ENCODE measurements around the gene PHLDA1. TPM values are rescaled to one million over a fixed set of nuclear protein-coding genes. Genes with fewer than 3 reads are reported as not detected.

Gene PHLDA1
- total and polyA plus RNA-seq, 9 of the 15 experiments (the other 6 are each of a cell fraction or from before 2014, with no cell fraction given) = 0.15 to 2.9 (median 0.54) TPM

DNA sequence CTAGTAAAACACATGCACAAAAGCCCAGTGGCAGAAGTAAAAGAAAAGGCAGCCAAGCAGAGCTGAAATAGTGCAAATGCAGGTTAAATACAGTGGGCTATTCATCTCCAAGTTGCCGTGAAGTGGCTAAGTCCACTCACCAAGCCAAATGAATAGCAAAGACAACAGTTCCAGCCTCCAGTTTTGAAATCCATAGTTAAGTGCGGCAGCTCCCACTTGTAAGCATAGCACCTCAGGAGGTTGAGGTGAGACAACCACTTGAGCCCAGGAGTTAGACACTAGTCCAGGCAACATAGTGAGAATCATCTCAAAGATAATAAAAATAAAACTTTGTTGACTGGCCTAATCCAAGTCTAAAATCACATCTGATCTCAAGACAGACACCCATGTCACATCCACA is 9.8 kb upstream of the PHLDA1 start:
- 62% methylated on average over 2 of the region's 2 CpGs for WGBS (ENCODE audit: insufficient coverage, low coverage, missing lambda C conversion rate)
- in situ Hi-C loops (cut with MboI) = loop anchor here (25.0 kb wide), 1 partner anchor 704 kb away; the partner anchor contains the start of genes CAPS2 and GLIPR1L1

DNA sequence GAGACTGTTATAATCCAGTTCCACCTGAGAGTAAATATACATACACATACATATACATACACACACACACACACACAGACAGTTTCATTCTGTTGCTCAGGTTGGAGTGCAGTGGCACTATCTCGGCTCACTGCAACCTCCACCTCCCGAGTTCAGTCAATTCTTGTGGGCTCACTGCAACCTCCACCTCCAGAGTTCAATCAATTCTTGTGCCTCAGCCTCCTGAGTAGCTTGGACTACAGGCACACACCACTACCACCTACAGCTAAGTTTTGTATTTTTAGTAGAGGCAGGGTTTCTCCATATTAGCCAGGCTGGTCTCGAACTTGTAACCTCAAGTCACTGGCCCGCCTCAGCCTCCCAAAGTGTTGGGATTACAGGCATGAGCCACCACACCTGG is 8.9 kb upstream of the PHLDA1 start:
- BruUV-seq (replicated peaks) = no TSS peak
- no peak for DNase-seq (ENCODE audit: extremely low read depth in 1 of 4, low spot score in 3 of 4)
- no peak for FAIRE-seq
- no peaks in the 10 kb centered on the region for H3K9me1 ChIP-seq (ENCODE audit: control insufficient read depth, insufficient read depth, low read length)
- H3K27me3 ChIP-seq (ENCODE audit: control insufficient read depth in 2 of 2, insufficient read depth in 2 of 2, low read length in 2 of 2) = no peaks in the 10 kb centered on the region
- H3K4me1 ChIP-seq (replicated peaks in 1 of 2; ENCODE audit: control insufficient read depth in 2 of 2, insufficient read depth in 2 of 2, low read length in 2 of 2) = peaks cover 0 to 9% of the 10 kb centered on the region in 2 experiments; a peak in 2 of 5 replicates
- H3K79me2 ChIP-seq (ENCODE audit: control insufficient read depth, insufficient read depth, low read length) = no peaks in the 10 kb centered on the region
- no peaks in the 10 kb centered on the region for H3K9me3 ChIP-seq (replicated peaks; ENCODE audit: control insufficient read depth, insufficient read depth, low read depth, low read length)
- no peak overlapping the region for H2AFZ ChIP-seq (ENCODE audit: low read depth, low read length)
- H3K27ac ChIP-seq (ENCODE audit: extremely low read depth, low read depth, low read length) = no peak overlapping the region
- no peak overlapping the region for H3K4me2 ChIP-seq (ENCODE audit: insufficient read depth, low read length)
- ChIA-PET CTCF (ENCODE audit: low intra/inter-chr PET ratio) (no interaction called here), POLR2A (interaction anchor here (0.6 to 1.4 kb wide), 3 partner anchors 9 to 840 kb away, joined by 3 to 6 read pairs (median 3); partner anchors contain the start of gene PHLDA1)
- no peak for ATAC-seq
- no peak overlapping the region; a peak in 1 of 4 replicates for H3K9ac ChIP-seq (ENCODE audit: insufficient read depth in 1 of 2, low read depth in 2 of 2, low read length in 2 of 2)
- no peaks in the 10 kb centered on the region for H4K20me1 ChIP-seq (replicated peaks; ENCODE audit: control insufficient read depth, insufficient read depth, low read length)
- peaks cover 15% of the 10 kb centered on the region; the same call in 2 of the 3 replicates for H3K36me3 ChIP-seq (ENCODE audit: control insufficient read depth, insufficient read depth, low read length)
- no peak overlapping the region for H3K4me3 ChIP-seq
- intact Hi-C loops (cut with micrococcal nuclease) (loop anchor here (5.0 kb wide), 1 partner anchor 547 kb away; no protein-coding TSS in a partner anchor), in situ Hi-C loops (cut with MboI) (loop anchor here (25.0 kb wide), 1 partner anchor 703 kb away; the partner anchor contains the start of genes CAPS2 and GLIPR1L1)
- 64% methylated on average over 4 of the region's 4 CpGs for WGBS (ENCODE audit: insufficient coverage, low coverage, missing lambda C conversion rate)
- no peak for TF ChIP-seq ZKSCAN1 (IDR thresholded peaks at IDR 0.05; ENCODE audit: low read depth, low read length)
- TF ChIP-seq PRMT5 (CRISPR knock-in tag; IDR thresholded peaks at IDR 0.05) = no peak
- TF ChIP-seq, protein P1, sequence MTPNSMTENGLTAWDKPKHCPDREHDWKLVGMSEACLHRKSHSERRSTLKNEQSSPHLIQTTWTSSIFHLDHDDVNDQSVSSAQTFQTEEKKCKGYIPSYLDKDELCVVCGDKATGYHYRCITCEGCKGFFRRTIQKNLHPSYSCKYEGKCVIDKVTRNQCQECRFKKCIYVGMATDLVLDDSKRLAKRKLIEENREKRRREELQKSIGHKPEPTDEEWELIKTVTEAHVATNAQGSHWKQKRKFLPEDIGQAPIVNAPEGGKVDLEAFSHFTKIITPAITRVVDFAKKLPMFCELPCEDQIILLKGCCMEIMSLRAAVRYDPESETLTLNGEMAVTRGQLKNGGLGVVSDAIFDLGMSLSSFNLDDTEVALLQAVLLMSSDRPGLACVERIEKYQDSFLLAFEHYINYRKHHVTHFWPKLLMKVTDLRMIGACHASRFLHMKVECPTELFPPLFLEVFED (CRISPR knock-in tag; conservative IDR thresholded peaks at IDR 0.05) = 0 out of 2 replicates have a peak, but pooled peaks have one; percentile 44
- TF ChIP-seq, protein P2, sequence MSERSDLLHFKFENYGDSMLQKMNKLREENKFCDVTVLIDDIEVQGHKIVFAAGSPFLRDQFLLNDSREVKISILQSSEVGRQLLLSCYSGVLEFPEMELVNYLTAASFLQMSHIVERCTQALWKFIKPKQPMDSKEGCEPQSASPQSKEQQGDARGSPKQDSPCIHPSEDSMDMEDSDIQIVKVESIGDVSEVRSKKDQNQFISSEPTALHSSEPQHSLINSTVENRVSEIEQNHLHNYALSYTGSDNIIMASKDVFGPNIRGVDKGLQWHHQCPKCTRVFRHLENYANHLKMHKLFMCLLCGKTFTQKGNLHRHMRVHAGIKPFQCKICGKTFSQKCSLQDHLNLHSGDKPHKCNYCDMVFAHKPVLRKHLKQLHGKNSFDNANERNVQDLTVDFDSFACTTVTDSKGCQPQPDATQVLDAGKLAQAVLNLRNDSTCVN (CRISPR knock-in tag; IDR thresholded peaks at IDR 0.05) = no peak
- no peak for TF ChIP-seq ZFPM2 (CRISPR knock-in tag; IDR thresholded peaks at IDR 0.05)
- no peak for TF ChIP-seq EZH2 (IDR thresholded peaks at IDR 0.05; ENCODE audit: borderline replicate concordance, low read depth, low read length)
- 0 out of 2 replicates have a peak, but pooled peaks have one; percentile 47 for TF ChIP-seq POLR2AphosphoS2 (IDR thresholded peaks at IDR 0.05; ENCODE audit: low read length)
- no peak for TF ChIP-seq RCOR1 (IDR thresholded peaks at IDR 0.05; ENCODE audit: borderline replicate concordance in 1 of 2, low read depth in 2 of 2, low read length in 2 of 2)
- TF ChIP-seq MCM5 (IDR thresholded peaks at IDR 0.05; ENCODE audit: low read depth) = no peak
- TF ChIP-seq DDX20 (tag; IDR thresholded peaks at IDR 0.05; ENCODE audit: low read depth) = no peak
- no peak for TF ChIP-seq SIRT6 (IDR thresholded peaks at IDR 0.05; ENCODE audit: low read depth, low read length)

More for the DNA sequence above, 9.8 kb upstream of the PHLDA1 start:
- Histone ChIP-seq H3K27me3 (ENCODE audit: control insufficient read depth in 2 of 2, insufficient read depth in 2 of 2, low read length in 2 of 2) (no peaks in the 10 kb centered on the region), H3K79me2 (ENCODE audit: control insufficient read depth, insufficient read depth, low read length) (no peaks in the 10 kb centered on the region), H3K9me3 (replicated peaks; ENCODE audit: control insufficient read depth, insufficient read depth, low read depth, low read length) (no peaks in the 10 kb centered on the region), H3K4me2 (ENCODE audit: insufficient read depth, low read length) (no peak overlapping the region), H3K4me1 (replicated peaks in 1 of 2; ENCODE audit: control insufficient read depth in 2 of 2, insufficient read depth in 2 of 2, low read length in 2 of 2) (peaks cover 0 to 6% of the 10 kb centered on the region in 2 experiments; a peak in 1 of 5 replicates), H3K9ac (ENCODE audit: insufficient read depth in 1 of 2, low read depth in 2 of 2, low read length in 2 of 2) (no peak overlapping the region), H2AFZ (ENCODE audit: low read depth, low read length) (no peak overlapping the region), H4K20me1 (replicated peaks; ENCODE audit: control insufficient read depth, insufficient read depth, low read length) (no peaks in the 10 kb centered on the region), H3K36me3 (ENCODE audit: control insufficient read depth, insufficient read depth, low read length) (peaks cover 23% of the 10 kb centered on the region; the same call in 2 of the 3 replicates), H3K4me3 (no peak overlapping the region), H3K27ac (ENCODE audit: extremely low read depth, low read depth, low read length) (no peak overlapping the region), H3K9me1 (ENCODE audit: control insufficient read depth, insufficient read depth, low read length) (no peaks in the 10 kb centered on the region)
- DNase-seq (ENCODE audit: extremely low read depth in 1 of 4, low spot score in 3 of 4) (no peak), ATAC-seq (no peak; the same call in 2 of the 3 replicates), FAIRE-seq (no peak)
- TF ChIP-seq C11orf30 (IDR thresholded peaks at IDR 0.05; ENCODE audit: low read depth) (no peak), POLR2A (conservative IDR thresholded peaks at IDR 0.05) (0 out of 2 replicates have a peak, but pooled peaks have one; percentile 6)
- CTCF ChIA-PET (ENCODE audit: low intra/inter-chr PET ratio) = no interaction called here
- BruUV-seq (replicated peaks) = no TSS peak
- intact Hi-C loops (cut with micrococcal nuclease) = loop anchor here (5.0 kb wide), 1 partner anchor 546 kb away; no protein-coding TSS in a partner anchor
- POLR2A ChIA-PET = interaction anchor here (0.9 to 1.4 kb wide), 4 partner anchors 9 to 446 kb away, joined by 3 to 6 read pairs (median 3); partner anchors contain the start of gene PHLDA1

Measured in K562 (cell line).